HEK293T (cell line): ENCODE results near the gene SNHG17.

Experiments
- ARNT ChIP-seq: fragments of 450-650 bp; IDR thresholded peaks from 2 replicates; pipeline ENCODE4 v1.6.1; 2017; ENCODE audit warnings: mild to moderate bottlenecking
- ELF4 ChIP-seq: fragments of 450-650 bp; IDR thresholded peaks from 2 replicates; pipeline ENCODE4 v1.6.1; 2017; ENCODE audit warnings: antibody characterized with exemption
- FOXA1 ChIP-seq: fragments of 450-650 bp; IDR thresholded peaks from 2 replicates; pipeline ENCODE4 v1.6.1; 2016; ENCODE audit warnings: mild to moderate bottlenecking
- FOXK2 ChIP-seq: fragments of 450-650 bp; IDR thresholded peaks from 2 replicates; pipeline ENCODE4 v1.6.1; 2016; ENCODE audit warnings: mild to moderate bottlenecking
- FOXM1 ChIP-seq: fragments of 450-650 bp; IDR thresholded peaks from 2 replicates; pipeline ENCODE4 v1.6.1; 2017; ENCODE audit warnings: mild to moderate bottlenecking, borderline replicate concordance
- L3MBTL2 ChIP-seq: fragments of 450-650 bp; conservative IDR thresholded peaks from 2 replicates; pipeline ENCODE4 v1.6.1; 2016; ENCODE audit warnings: mild to moderate bottlenecking
- LEF1 ChIP-seq: fragments of 450-650 bp; IDR thresholded peaks from 2 replicates; pipeline ENCODE4 v1.6.1; 2017; ENCODE audit warnings: mild to moderate bottlenecking, borderline replicate concordance
- NFRKB ChIP-seq: fragments of 450-650 bp; IDR thresholded peaks from 2 replicates; pipeline ENCODE4 v1.6.1; 2016; ENCODE audit warnings: mild to moderate bottlenecking, moderate library complexity
- SP1 ChIP-seq: fragments of 450-650 bp; IDR thresholded peaks from 2 replicates; pipeline ENCODE4 v1.6.1; 2017
- SUZ12 ChIP-seq: fragments of 450-650 bp; IDR thresholded peaks from 2 replicates; pipeline ENCODE4 v1.6.1; 2016; ENCODE audit warnings: mild to moderate bottlenecking
- ZNF384 ChIP-seq: fragments of 450-650 bp; IDR thresholded peaks from 2 replicates; pipeline ENCODE4 v1.6.1; 2016
- TF ChIP-seq, protein P1 (sequence below): fragments of 450-650 bp; IDR thresholded peaks from 2 replicates; pipeline ENCODE4 v1.6.1; 2016

DNA sequence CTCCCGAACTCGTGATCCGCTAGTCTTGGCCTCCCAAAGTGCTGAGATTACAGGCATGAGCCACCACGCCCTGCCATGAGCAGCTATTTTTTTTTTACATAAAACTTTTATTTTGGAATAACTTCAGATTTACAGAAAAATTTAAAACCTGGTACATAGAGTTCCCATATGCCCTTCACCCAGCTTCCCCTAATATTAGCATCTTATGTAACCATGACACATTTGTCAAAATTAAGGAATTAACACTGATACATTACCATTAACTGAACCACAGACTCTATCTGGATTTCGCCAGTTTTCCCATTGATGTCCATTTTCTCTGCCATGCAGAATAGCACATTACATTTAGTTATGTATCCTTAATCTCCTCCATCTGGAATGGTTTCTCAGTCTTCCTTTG is 23.2 kb upstream of the SNHG17 start:
- no peak for TF ChIP-seq SP1
- no peak for TF ChIP-seq FOXA1
- no peak for TF ChIP-seq ZNF384
- no peak for TF ChIP-seq L3MBTL2
- no peak for TF ChIP-seq ELF4
- TF ChIP-seq ARNT = no peak
- TF ChIP-seq NFRKB = no peak
- no peak for TF ChIP-seq FOXM1
- no peak for TF ChIP-seq LEF1
- no peak for TF ChIP-seq SUZ12
- TF ChIP-seq, protein P1, sequence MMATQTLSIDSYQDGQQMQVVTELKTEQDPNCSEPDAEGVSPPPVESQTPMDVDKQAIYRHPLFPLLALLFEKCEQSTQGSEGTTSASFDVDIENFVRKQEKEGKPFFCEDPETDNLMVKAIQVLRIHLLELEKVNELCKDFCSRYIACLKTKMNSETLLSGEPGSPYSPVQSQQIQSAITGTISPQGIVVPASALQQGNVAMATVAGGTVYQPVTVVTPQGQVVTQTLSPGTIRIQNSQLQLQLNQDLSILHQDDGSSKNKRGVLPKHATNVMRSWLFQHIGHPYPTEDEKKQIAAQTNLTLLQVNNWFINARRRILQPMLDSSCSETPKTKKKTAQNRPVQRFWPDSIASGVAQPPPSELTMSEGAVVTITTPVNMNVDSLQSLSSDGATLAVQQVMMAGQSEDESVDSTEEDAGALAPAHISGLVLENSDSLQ = no peak
- TF ChIP-seq FOXK2 = no peak
